ENCODE measurements around the gene INPP4B.

INPP4B gene

DNA sequence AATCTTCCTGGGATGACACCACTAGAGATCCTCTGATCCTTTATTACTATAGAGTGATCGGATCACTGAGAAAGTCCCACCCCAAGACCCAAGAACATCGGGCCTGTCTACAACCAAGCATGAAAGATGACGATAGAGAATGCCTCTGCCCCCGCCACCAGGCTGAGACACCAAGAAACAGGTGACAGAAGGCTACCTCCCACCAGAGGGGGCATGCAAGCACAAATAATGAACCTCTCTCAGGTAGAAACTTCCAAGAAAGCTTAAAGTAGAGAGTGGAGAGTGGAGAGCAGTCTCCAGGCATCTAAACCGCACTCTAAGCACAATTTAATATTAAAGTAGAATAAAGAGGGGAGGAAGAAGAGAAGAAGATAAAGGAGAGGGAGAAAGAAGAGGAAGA is 402.6 kb downstream of the INPP4B start:
- ATAC-seq (no peak), DNase-seq (no peak)
- Mint-ChIP-seq H3K27ac (no peak overlapping the region), H3K9me3 (peaks cover 14 to 16% of the 10 kb centered on the region in 2 donors), H3K4me1 (peaks cover 20% of the 10 kb centered on the region), H3K4me3 (no peak overlapping the region), H3K27me3 (no peaks in the 10 kb centered on the region)

DNA sequence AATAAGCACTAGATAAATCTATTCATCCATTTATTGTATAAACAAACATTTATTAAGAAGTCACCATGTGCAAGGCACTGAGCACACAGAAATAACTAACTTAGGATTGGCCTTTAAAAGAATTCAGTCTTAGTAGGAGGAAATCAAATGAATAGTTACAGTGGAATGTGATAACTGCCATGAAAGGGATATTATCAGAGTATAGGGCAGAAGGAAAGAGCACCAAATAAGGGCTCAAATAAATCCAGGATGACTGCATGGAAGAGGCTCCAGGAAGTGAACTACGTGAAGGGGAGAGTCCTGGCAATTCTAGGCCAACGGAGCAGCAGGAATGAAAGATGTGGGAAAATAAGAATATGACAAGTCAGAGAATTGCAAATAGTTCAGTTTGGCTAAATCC is 406.0 kb downstream of the INPP4B start:
- H3K9me3 Mint-ChIP-seq = peaks cover 20 to 21% of the 10 kb centered on the region in 2 donors
- no peak overlapping the region for H3K4me3 Mint-ChIP-seq
- H3K27ac Mint-ChIP-seq = no peak overlapping the region

DNA sequence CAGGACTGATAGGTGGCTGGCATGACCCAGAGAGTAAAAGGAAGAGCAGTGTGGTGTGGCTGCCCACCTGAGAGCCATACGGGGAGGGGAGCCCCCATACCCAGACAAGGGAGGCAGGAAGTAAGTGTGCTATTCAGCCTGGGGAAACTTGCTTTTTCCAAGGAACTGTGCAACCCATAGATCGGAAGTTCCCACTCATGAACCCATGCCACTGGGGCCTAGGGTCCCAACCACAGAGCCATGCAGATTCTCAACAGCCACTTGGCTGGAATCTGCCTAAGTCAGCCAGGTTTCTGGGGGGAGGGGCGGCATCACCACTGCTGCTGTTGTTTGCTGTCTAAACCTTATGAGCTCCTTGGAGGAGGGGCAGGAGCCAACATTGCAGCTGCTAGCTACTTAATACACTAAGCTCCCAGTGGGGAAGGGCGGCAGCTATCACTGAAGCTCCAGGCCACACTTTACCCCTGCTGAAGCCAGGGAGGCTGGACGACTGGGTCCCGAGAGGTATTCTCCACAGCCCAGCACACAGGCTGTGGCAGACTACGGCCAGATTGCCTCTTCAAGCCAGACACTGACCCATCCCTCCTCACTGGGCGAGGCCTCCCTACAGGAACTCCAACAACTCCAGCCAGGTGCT is 410.4 kb downstream of the INPP4B start:
- H3K9me3 Mint-ChIP-seq = peaks cover 5 to 6% of the 10 kb centered on the region in 2 donors
- no peak for DNase-seq
- H3K27me3 Mint-ChIP-seq = no peaks in the 10 kb centered on the region
- H3K4me1 Mint-ChIP-seq = peaks cover 33% of the 10 kb centered on the region
- no peak for ATAC-seq
- H3K27ac Mint-ChIP-seq = no peak overlapping the region
- H3K4me3 Mint-ChIP-seq = no peak overlapping the region

More for the DNA sequence above, 406.0 kb downstream of the INPP4B start:
- peaks cover 16% of the 10 kb centered on the region for H3K4me1 Mint-ChIP-seq
- ATAC-seq = no peak
- no peak for DNase-seq
- H3K27me3 Mint-ChIP-seq = no peaks in the 10 kb centered on the region

DNA sequence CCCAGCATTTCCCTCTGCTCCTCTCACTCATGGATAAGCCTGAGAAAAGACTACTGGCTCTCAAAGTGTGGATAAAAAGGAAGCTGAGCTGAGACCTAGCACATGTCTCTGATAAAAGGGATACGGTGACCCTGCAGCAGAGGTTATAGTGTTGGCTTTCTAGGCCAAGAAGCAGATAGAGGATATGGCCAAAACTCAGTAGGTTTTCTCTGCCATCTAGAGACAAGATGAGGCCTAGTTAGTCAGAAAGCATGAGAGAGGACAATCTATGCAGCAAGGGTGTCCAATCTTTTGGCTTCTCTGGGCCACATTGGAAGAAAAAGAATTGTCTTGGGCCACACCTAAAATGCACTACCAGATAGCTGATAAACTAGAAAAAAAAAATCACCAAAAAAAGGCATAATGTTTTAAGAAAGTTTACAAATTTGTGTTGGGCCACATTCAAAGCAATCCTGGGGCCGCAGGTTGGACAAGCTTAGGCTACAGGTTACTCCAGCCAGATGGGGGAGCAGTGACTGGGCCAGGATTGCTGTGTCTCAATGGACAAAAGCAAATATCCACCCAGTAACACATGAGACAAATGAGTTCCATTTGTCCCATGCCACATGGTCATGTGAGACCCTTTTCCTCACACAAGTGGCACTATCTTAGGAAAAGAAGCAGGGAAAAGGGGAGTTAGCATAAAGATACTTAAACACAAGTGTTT is 411.4 kb downstream of the INPP4B start:
- DNase-seq = no peak
- peaks cover 33% of the 10 kb centered on the region for H3K4me1 Mint-ChIP-seq
- peak overlapping the region in 1 of 2 donors; percentile 52 for H3K27ac Mint-ChIP-seq
- no peak overlapping the region for H3K4me3 Mint-ChIP-seq
- peaks cover 5 to 6% of the 10 kb centered on the region in 2 donors for H3K9me3 Mint-ChIP-seq
- ATAC-seq = peak; percentile 76
- H3K27me3 Mint-ChIP-seq = no peaks in the 10 kb centered on the region

DNA sequence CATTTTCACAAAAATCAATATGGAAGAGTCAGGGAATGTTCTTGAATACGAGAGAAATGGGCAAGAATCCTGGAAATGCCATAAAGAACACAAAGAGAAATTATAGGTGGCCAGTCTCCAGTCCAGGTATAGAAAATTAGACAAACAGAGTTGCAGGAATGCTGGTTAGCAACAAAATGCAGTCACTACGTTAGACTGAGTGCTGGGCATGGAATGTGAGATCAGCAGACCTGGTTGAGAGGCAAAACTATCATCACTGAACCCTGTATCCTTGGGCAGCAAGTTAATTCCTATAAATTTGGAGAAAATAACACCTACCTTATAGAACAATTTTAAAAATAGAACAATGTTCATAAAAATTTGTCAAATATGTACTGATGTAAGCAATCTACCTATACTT is 417.4 kb downstream of the INPP4B start:
- DNase-seq (no peak), ATAC-seq (no peak)
- no peaks in the 10 kb centered on the region for H3K27me3 Mint-ChIP-seq
- H3K27ac Mint-ChIP-seq = no peak overlapping the region
- no peak overlapping the region for H3K4me3 Mint-ChIP-seq
- H3K9me3 Mint-ChIP-seq = no peaks in the 10 kb centered on the region
- H3K4me1 Mint-ChIP-seq = peaks cover 23% of the 10 kb centered on the region

DNA sequence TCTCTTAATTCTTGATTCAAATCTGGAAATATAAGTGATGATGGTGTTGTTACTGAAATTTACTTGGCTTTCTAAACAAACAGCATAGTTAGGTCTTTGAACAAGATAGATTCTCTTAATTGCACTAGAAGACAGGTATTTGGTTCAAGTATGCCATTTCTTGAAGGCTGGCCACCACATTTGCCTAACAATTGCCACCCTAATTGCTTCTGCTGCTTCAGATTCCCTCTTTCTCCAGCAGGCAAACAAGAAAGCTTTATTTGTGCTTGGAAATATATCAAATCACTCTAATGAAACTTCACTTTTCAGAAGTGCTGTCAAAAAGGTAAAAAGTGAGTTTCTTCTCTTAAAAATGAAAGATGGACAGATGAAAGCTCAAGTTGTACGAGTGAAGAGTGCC is 418.6 kb downstream of the INPP4B start:
- H3K4me1 Mint-ChIP-seq = peaks cover 16% of the 10 kb centered on the region
- H3K4me3 Mint-ChIP-seq = no peak overlapping the region
- ATAC-seq = no peak
- H3K27ac Mint-ChIP-seq = no peak overlapping the region
- DNase-seq = no peak
- H3K27me3 Mint-ChIP-seq = no peaks in the 10 kb centered on the region
- H3K9me3 Mint-ChIP-seq = no peaks in the 10 kb centered on the region

DNA sequence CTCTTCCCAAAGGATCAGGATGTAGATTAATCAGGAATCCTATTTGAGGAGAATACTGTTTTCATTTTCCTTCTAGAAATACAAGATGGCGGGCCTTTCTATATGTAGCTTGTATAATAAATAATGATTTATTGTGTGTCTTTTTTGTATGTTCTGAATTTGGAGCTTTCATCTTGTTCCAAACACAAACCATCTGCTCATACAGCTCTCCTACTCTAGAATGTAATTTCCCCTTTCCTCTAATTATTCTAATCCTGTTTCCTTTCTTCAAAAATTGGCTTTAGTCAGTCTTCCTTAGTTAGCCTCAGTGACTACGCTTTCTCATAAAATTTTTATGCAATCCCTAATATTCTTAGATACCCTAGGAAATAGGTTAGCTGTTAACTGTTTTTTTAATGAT is 422.2 kb downstream of the INPP4B start:
- H3K9me3 Mint-ChIP-seq = peaks cover 0 to under 1% of the 10 kb centered on the region in 2 donors
- no peak overlapping the region for H3K4me3 Mint-ChIP-seq
- H3K27me3 Mint-ChIP-seq = no peaks in the 10 kb centered on the region
- H3K27ac Mint-ChIP-seq = no peak overlapping the region
- H3K4me1 Mint-ChIP-seq = peaks cover 27% of the 10 kb centered on the region
- DNase-seq = no peak
- ATAC-seq = no peak

DNA sequence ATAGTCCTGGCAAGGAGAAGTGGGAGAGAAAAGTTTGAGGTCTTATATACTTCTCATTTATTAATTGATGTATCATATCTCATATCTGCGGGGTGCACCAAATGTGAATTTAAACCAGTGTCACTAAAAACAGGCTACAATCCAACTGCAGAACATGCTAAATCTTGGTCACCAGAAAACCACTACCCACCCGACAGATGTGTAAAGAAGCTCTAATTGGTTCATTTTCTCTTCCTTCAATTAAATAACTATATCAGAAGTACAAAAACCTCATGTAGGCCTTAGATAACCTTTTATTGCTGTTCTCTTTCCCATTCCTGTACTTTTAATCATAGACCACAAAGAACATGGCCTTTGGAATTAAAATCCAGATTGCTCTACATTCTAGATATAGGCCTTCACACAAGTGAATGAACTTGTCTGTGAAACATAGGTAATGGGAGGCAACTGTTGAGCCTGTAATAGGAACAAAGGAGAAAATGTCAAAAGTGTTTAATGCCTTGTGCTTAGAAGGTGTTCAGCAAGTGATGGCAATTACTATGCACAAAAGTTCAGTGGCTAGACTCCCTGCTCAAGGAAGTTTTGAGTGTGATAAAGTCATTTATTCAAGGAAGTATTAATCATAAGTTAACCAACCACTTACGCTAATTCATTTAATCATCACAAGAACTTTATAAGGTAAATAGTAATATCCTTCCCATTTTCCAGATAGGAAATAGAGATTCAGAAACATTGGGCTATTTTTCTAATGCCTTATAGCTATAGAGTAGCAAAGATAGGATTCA is 425.6 kb downstream of the INPP4B start:
- H3K27ac Mint-ChIP-seq = no peak overlapping the region
- no peak for DNase-seq
- peaks cover 0 to 5% of the 10 kb centered on the region in 2 donors for H3K9me3 Mint-ChIP-seq
- peaks cover 55% of the 10 kb centered on the region for H3K4me1 Mint-ChIP-seq
- H3K27me3 Mint-ChIP-seq = no peaks in the 10 kb centered on the region
- H3K4me3 Mint-ChIP-seq = no peak overlapping the region
- ATAC-seq = no peak

DNA sequence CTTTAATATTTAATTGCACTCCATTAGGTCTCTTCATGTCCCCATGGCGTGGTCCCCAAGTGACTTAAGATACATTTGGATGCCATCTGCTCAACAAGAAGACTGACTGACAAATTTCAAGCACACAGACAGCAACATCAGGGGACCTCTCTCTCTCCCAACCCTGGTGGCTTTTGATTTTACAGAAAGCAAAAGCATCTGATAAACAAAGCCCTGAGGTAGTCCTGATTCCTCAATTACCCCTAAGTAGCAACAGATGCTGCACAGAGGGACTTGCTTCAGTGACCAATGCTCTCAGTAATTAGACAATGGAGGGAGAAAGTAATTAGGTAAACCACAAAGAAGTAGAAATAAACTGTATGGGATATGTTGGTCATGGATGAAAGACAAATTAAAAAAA is 426.4 kb downstream of the INPP4B start:
- H3K4me1 Mint-ChIP-seq = peaks cover 56% of the 10 kb centered on the region
- DNase-seq (no peak), ATAC-seq (no peak)
- peak overlapping the region in 1 of 2 donors; percentile 75 for H3K27ac Mint-ChIP-seq
- peaks cover 5% of the 10 kb centered on the region in 2 donors for H3K9me3 Mint-ChIP-seq
- H3K27me3 Mint-ChIP-seq = no peaks in the 10 kb centered on the region
- no peak overlapping the region for H3K4me3 Mint-ChIP-seq

DNA sequence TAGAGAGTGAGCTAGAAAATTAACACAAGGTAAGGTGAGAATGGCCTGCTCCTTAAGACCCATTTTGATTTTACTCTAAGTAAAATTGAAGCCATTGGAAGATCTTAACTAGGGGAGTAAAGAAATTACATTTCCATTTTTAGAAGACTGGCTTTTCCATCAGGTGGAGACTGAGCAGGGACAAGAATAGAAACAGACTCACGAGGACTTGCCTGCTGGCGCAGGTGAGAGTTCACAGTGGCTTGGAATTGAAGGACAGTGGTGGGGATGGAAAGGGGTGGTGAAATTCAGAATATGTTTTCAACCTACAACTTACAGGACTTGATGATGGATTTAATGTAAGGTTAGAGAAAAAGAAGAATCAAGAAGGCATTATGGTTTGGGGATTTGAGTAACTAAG is 427.4 kb downstream of the INPP4B start:
- ATAC-seq (no peak), DNase-seq (no peak)
- H3K9me3 Mint-ChIP-seq = peaks cover 5 to 6% of the 10 kb centered on the region in 2 donors
- peak overlapping the region in 1 of 2 donors; percentile 52 for H3K27ac Mint-ChIP-seq
- H3K27me3 Mint-ChIP-seq = no peaks in the 10 kb centered on the region
- H3K4me3 Mint-ChIP-seq = no peak overlapping the region
- peaks cover 65% of the 10 kb centered on the region for H3K4me1 Mint-ChIP-seq

DNA sequence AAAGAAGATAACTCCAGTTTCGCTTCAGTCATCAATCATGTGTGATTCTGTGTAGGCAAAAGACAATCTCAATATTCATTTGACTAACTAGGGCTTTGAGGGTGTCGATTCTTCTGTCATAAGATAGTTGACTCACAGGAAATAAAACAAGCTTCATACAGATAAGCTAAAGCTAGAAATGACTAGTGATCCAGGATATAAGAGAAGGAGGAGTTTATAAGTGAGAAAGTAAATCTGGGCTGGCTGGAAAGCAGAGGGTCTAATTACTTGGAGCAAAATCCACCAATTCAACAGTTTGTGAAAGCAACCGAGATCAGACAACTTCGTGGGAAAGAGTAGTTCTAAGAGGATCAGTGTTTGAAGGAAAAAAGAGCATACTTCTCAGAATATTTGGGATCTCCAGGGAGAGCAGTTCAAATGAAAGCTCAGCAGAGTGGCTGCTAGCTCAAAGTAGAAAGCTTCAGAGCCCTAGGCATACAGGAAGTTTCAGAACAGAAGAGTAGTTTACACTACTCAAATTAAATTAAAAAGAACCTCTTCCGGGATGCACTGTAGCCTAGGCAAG is 429.3 kb downstream of the INPP4B start:
- peaks cover 5 to 6% of the 10 kb centered on the region in 2 donors for H3K9me3 Mint-ChIP-seq
- DNase-seq = peak; percentile 33 to 40
- peak; percentile 98 for ATAC-seq
- no peaks in the 10 kb centered on the region for H3K27me3 Mint-ChIP-seq
- H3K27ac Mint-ChIP-seq = peak overlapping the region; percentile 95 to 97
- H3K4me1 Mint-ChIP-seq = peaks cover 78% of the 10 kb centered on the region
- H3K4me3 Mint-ChIP-seq = peak overlapping the region; percentile 66 to 78

DNA sequence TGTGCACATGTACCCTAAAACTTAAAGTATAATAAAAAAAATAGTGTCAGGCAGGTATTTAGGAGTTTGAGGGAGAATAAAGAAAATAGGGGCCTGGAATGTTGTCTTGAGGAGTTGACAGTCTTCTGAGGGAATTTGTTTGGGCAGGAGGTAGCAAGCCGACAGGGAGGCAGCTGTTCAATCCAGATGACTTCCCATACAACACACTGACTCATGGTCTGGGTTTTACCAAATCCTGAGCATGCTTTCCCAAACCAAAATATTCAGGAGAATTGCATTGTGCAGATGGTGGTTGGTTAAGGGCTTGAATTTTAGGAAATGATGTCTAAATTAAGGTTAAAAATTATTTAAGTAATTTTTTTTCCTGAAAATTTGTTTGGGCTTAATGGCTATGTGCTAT is 430.0 kb downstream of the INPP4B start:
- DNase-seq (no peak), ATAC-seq (no peak)
- H3K27ac Mint-ChIP-seq = peak overlapping the region in 1 of 2 donors; percentile 97
- peaks cover 78% of the 10 kb centered on the region for H3K4me1 Mint-ChIP-seq
- peak overlapping the region in 1 of 2 donors; percentile 78 for H3K4me3 Mint-ChIP-seq
- H3K27me3 Mint-ChIP-seq = no peaks in the 10 kb centered on the region
- peaks cover 5 to 6% of the 10 kb centered on the region in 2 donors for H3K9me3 Mint-ChIP-seq

DNA sequence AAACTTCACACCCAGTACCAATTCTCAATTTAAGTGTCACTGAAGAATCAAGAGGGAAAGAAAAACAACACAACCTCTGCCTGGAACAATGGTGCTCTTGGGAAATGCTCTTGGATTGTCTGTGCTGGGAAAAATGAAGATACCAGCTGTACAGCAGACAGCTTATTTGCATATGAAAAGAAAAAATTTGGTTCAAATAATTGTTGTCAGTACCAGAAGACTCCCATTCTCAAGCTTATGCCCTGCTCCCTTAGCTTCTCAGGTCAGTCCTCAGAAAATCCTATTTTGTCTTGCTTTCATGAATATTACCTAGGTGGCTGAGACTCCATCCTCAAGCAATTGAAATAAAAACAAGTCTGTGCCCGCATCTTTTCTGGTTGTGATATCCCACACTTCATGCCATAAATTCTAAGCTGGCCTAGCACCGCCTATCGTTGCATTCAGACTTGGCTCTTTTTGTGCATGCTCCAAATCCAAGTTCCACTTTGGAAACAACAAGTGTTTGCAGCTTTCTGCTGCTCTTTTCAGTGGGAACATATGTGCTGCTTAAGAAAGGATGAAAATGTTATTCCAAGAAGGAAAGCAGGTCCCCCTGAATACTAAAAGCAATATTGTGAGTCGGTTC is 431.6 kb downstream of the INPP4B start:
- DNase-seq = no peak
- H3K9me3 Mint-ChIP-seq = peaks cover 5 to 6% of the 10 kb centered on the region in 2 donors
- no peaks in the 10 kb centered on the region for H3K27me3 Mint-ChIP-seq
- peaks cover 83% of the 10 kb centered on the region for H3K4me1 Mint-ChIP-seq
- H3K27ac Mint-ChIP-seq = no peak overlapping the region
- ATAC-seq = no peak
- no peak overlapping the region for H3K4me3 Mint-ChIP-seq

DNA sequence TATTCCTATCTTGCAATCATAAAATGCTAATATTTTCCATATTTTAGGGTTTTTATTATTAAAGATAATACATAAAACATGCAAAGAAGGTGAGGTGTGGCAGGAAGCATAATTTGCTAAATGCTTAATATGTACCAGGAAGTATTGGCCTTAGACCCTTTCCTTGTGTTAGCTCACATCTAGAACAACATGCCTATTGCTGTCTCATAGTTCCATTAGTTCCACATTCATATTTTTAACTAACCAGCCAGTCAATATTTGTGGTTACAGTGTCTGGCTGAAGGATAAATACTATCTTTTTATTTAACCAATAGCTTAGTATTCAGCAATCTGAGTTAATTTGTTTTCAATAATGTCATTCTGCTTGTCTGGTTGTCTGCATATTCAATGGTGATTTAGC is 432.6 kb downstream of the INPP4B start:
- Mint-ChIP-seq H3K4me3 (no peak overlapping the region), H3K9me3 (peaks cover under 1 to 6% of the 10 kb centered on the region in 2 donors), H3K27me3 (no peaks in the 10 kb centered on the region), H3K27ac (peak overlapping the region in 1 of 2 donors; percentile 60), H3K4me1 (peaks cover 79% of the 10 kb centered on the region)
- DNase-seq (no peak), ATAC-seq (no peak)

DNA sequence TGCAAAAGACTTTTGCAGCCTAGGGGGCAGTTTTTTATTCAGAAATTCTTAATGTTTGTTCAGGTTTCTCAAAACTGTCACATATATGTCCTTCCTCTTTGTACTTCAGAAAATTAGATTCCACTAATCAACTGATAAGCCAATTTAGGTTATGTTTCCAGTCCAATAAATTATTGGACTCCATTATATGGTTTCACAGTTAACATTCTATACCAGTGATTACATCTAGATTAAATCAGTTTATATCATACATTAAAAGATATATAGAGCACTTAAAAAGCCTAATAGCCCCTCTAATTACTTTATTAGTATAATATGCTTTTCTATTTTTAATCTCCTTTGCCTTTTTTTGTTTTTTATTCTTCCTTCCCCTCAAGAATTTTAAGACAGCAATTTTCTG is 434.1 kb downstream of the INPP4B start:
- Mint-ChIP-seq H3K9me3 (peaks cover 0 to 6% of the 10 kb centered on the region in 2 donors), H3K27me3 (no peaks in the 10 kb centered on the region), H3K27ac (peak overlapping the region in 1 of 2 donors; percentile 55), H3K4me1 (peaks cover 81% of the 10 kb centered on the region), H3K4me3 (peak overlapping the region in 1 of 2 donors; percentile 51)
- ATAC-seq = no peak
- DNase-seq = no peak
